ENCODE results near the gene TMIGD3. TPM values are rescaled to one million over a fixed set of nuclear protein-coding genes. Genes with fewer than 3 reads are reported as not detected.

The TMIGD3 gene
- total RNA-seq, 1 experiment from 2014 or later: not detected

Other genes with a start within 250 kb of the TMIGD3 start
- not detected for gene CHIA, start 212.8 kb downstream of the TMIGD3 start, total RNA-seq (2021; ENCODE audit: unreplicated experiment)
- gene OVGP1, start 75.9 kb downstream of the TMIGD3 start, total RNA-seq (2021; ENCODE audit: unreplicated experiment): 0.98 TPM
- 49.9 TPM for gene WDR77, start 54.4 kb downstream of the TMIGD3 start, total RNA-seq (2021; ENCODE audit: unreplicated experiment)
- 178 TPM for gene ATP5PB, start 54.2 kb downstream of the TMIGD3 start, total RNA-seq (2021; ENCODE audit: unreplicated experiment)
- 0.41 TPM for gene C1orf162, start 29.6 kb downstream of the TMIGD3 start, total RNA-seq (2021; ENCODE audit: unreplicated experiment)
- gene ADORA3, start within 50 bp of the TMIGD3 start, total RNA-seq (2021; ENCODE audit: unreplicated experiment): not detected
- gene RAP1A, start 116.2 kb upstream of the TMIGD3 start, total RNA-seq (2021; ENCODE audit: unreplicated experiment): 37.1 TPM
- gene INKA2, start 235.8 kb upstream of the TMIGD3 start, total RNA-seq (2021; ENCODE audit: unreplicated experiment): 0.54 TPM